ENCODE data around the gene S1PR4. TPM values are rescaled to one million over a fixed set of nuclear protein-coding genes. Genes with fewer than 3 reads are reported as not detected.

S1PR4 gene
- total and polyA plus RNA-seq, 9 of the 15 experiments (the other 6 are each of a cell fraction or from before 2014, with no cell fraction given) = 0.27 TPM; not detected in 8

DNA sequence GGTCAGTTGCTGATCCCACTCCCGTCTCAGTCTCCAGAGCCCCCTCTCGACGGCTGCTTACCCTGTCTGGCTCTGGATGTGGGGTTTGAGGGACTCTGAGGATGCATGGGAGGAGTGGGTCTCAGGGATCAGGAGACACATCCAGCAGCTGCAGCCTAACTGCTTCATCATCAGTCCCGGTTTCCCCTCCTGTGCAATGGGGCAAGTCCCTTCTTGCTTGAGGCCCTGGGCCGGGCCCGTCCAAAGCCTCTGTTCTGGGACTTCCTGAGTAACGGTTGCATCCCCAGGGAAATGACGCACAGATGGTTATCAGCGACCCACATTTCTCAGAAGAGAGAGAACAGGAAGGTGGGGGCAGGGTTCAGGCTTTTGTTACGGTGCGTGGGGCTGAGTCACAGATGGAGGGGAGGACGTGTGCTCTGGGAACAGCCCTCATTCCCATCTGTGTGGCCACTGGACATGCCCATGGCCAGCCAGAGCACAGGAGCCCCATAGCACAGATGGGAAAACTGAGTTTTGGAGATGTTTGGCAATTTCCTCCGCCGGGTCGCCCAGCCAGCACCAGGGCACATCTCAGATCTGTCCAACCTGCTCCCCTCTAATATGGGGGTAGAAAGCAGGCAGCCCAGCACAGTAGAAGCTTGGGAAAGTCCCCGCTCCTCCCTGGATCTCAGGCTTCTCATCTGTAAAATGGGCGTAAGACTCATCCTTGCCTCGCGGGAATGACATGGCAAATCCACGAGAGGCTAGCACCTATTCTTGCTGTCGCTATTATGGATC is 23.4 kb upstream of the S1PR4 start (continued):
- TF ChIP-seq, protein P1, sequence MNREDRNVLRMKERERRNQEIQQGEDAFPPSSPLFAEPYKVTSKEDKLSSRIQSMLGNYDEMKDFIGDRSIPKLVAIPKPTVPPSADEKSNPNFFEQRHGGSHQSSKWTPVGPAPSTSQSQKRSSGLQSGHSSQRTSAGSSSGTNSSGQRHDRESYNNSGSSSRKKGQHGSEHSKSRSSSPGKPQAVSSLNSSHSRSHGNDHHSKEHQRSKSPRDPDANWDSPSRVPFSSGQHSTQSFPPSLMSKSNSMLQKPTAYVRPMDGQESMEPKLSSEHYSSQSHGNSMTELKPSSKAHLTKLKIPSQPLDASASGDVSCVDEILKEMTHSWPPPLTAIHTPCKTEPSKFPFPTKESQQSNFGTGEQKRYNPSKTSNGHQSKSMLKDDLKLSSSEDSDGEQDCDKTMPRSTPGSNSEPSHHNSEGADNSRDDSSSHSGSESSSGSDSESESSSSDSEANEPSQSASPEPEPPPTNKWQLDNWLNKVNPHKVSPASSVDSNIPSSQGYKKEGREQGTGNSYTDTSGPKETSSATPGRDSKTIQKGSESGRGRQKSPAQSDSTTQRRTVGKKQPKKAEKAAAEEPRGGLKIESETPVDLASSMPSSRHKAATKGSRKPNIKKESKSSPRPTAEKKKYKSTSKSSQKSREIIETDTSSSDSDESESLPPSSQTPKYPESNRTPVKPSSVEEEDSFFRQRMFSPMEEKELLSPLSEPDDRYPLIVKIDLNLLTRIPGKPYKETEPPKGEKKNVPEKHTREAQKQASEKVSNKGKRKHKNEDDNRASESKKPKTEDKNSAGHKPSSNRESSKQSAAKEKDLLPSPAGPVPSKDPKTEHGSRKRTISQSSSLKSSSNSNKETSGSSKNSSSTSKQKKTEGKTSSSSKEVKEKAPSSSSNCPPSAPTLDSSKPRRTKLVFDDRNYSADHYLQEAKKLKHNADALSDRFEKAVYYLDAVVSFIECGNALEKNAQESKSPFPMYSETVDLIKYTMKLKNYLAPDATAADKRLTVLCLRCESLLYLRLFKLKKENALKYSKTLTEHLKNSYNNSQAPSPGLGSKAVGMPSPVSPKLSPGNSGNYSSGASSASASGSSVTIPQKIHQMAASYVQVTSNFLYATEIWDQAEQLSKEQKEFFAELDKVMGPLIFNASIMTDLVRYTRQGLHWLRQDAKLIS (CRISPR knock-in tag; IDR thresholded peaks at IDR 0.05) = 0 out of 2 replicates have a peak, but pooled peaks have one; percentile 59
- TF ChIP-seq ATF1 (CRISPR knock-in tag; IDR thresholded peaks at IDR 0.05) = no peak
- peak; percentile 95 for TF ChIP-seq ATF1 (tag; IDR thresholded peaks at IDR 0.05)
- TF ChIP-seq CXXC5 (CRISPR knock-in tag; IDR thresholded peaks at IDR 0.05) = peak; percentile 91
- TF ChIP-seq, protein P2, sequence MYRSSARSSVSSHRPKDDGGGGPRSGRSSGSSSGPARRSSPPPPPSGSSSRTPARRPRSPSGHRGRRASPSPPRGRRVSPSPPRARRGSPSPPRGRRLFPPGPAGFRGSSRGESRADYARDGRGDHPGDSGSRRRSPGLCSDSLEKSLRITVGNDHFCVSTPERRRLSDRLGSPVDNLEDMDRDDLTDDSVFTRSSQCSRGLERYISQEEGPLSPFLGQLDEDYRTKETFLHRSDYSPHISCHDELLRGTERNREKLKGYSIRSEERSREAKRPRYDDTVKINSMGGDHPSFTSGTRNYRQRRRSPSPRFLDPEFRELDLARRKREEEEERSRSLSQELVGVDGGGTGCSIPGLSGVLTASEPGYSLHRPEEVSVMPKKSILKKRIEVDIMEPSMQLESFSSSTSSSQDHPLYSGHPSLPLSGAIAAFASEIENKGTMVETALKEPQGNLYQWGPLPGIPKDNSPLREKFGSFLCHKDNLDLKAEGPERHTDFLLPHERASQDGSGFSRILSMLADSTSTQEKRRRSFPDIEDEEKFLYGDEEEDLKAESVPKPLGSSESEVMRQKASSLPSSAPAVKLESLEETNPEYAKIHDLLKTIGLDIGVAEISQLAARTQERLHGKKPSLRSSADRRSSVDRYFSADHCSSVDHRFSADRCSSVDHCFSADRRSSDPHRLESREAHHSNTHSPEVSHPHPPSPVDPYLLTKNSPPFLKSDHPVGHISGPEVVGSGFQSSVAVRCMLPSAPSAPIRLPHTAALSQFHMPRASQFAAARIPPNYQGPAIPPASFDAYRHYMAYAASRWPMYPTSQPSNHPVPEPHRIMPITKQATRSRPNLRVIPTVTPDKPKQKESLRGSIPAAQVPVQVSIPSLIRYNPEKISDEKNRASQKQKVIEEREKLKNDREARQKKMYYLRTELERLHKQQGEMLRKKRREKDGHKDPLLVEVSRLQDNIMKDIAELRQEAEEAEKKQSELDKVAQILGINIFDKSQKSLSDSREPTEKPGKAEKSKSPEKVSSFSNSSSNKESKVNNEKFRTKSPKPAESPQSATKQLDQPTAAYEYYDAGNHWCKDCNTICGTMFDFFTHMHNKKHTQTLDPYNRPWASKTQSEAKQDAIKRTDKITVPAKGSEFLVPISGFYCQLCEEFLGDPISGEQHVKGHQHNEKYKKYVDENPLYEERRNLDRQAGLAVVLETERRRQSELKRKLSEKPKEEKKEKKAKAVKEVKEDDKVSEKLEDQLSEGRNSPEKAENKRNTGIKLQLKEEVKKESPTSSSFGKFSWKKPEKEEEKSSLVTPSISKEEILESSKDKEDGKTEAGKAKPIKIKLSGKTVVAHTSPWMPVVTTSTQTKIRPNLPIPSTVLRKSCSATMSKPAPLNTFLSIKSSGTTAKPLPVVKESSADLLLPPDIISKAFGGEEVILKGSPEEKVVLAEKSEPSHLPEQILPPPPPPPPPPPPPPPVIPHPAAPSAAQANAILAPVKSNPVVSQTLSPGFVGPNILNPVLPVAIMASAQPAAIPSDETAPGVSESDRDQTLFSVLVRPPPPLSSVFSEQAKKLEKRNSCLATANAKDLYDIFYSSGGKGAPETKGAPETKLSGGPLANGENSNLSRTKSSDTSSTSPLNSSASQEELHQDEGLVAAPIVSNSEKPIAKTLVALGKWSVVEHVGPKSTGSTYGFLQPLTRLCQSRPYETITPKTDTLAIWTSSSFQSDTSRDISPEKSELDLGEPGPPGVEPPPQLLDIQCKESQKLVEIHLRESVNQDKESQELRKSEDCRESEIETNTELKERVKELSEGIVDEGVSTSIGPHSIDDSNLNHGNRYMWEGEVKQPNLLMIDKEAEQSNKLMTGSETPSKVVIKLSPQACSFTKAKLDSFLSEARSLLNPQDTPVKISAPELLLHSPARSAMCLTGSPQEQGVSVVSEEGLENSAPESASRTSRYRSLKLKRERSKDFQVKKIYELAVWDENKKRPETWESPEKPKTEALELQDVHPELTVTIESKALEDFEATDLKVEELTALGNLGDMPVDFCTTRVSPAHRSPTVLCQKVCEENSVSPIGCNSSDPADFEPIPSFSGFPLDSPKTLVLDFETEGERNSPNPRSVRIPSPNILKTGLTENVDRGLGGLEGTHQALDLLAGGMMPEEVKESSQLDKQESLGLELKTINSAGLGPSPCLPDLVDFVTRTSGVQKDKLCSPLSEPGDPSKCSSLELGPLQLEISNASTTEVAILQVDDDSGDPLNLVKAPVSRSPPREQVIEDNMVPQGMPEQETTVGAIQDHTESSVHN (IDR thresholded peaks at IDR 0.05; ENCODE audit: borderline replicate concordance in 1 of 2, low read depth in 1 of 2) = peak in 1 of 2 experiments; percentile 80; a peak in 2 of 4 replicates
- TF ChIP-seq STAT6 (CRISPR knock-in tag; IDR thresholded peaks at IDR 0.05) = peak; percentile 77; the same call in 1 of the 2 replicates
- TF ChIP-seq ERF (CRISPR knock-in tag; IDR thresholded peaks at IDR 0.05) = peak; percentile 82
- TF ChIP-seq FOXJ3 (CRISPR knock-in tag; IDR thresholded peaks at IDR 0.05) = no peak
- TF ChIP-seq ZEB2 (IDR thresholded peaks at IDR 0.05) = peak; percentile 33; the same call in 1 of the 2 replicates
- peak; percentile 82 for TF ChIP-seq SMAD1 (IDR thresholded peaks at IDR 0.05; ENCODE audit: low read depth, low read length, partially characterized antibody)
- TF ChIP-seq C11orf30 (IDR thresholded peaks at IDR 0.05; ENCODE audit: low read depth) = peak; percentile 71; the same call in 1 of the 2 replicates
- TF ChIP-seq KLF1 (tag; IDR thresholded peaks at IDR 0.05) = peak; percentile 52; the same call in 1 of the 2 replicates

Measured in K562 (cell line).